H54 (cell line): ENCODE results near the gene NUDT22.

ENCODE experiments used
- DNase-seq: peaks from one replicate; pipeline ENCODE4 v3.0.0; 2011; ENCODE audit warnings: low spot score, mixed read lengths; ENCODE audit not compliant: insufficient read length
- FAIRE-seq: peaks from 3 replicates; lab custom pipeline; 2011; peaks lifted over from hg19 to GRCh38; lab: Jason Lieb, UNC
- POLR2A ChIP-seq: IDR thresholded peaks from 2 replicates; pipeline ENCODE4 v1.6.1; 2011; ENCODE audit warnings: low read depth, mild to moderate bottlenecking, low read length

Gene NUDT22

GRCh38 chr11:64265176-64266160 is 39.4 kb downstream of the NUDT22 start:
- DNase-seq (no peak), FAIRE-seq (no peak)
- no peak for TF ChIP-seq POLR2A

GRCh38 chr11:64266339-64266738 is 40.3 kb downstream of the NUDT22 start:
- DNase-seq (no peak), FAIRE-seq (no peak)
- no peak for TF ChIP-seq POLR2A

- no peak for TF ChIP-seq POLR2A
- FAIRE-seq (no peak), DNase-seq (no peak)
Measured at GRCh38 chr11:64267207-64267945, 41.3 kb downstream of the NUDT22 start.

- FAIRE-seq: no peak
- no peak for TF ChIP-seq POLR2A
Measured at GRCh38 chr11:64268025-64268892, 42.2 kb downstream of the NUDT22 start.

GRCh38 chr11:64268893-64269539 is 42.9 kb downstream of the NUDT22 start:
- DNase-seq: no peak
- TF ChIP-seq POLR2A: peak; percentile 30
- FAIRE-seq: no peak

More at GRCh38 chr11:64268025-64268892, 42.2 kb downstream of the NUDT22 start:
- no peak for DNase-seq

- FAIRE-seq: no peak
- DNase-seq: peak; percentile 84
- TF ChIP-seq POLR2A: 0 out of 2 replicates have a peak, but pooled peaks have one; percentile 27
Measured at GRCh38 chr11:64269540-64270220, 43.6 kb downstream of the NUDT22 start.

- FAIRE-seq (no peak), DNase-seq (no peak)
- no peak for TF ChIP-seq POLR2A
Measured at GRCh38 chr11:64275031-64275800, 49.1 kb downstream of the NUDT22 start.

GRCh38 chr11:64275841-64276240 is 49.8 kb downstream of the NUDT22 start:
- DNase-seq (no peak), FAIRE-seq (no peak)
- no peak for TF ChIP-seq POLR2A

GRCh38 chr11:64276653-64277431 is 50.8 kb downstream of the NUDT22 start:
- peak; percentile 91 for DNase-seq
- FAIRE-seq: peak; percentile 41
- TF ChIP-seq POLR2A: peak; percentile 28; the same call in 1 of the 2 replicates

GRCh38 chr11:64278576-64279190 is 52.6 kb downstream of the NUDT22 start:
- no peak for FAIRE-seq
- no peak for DNase-seq
- TF ChIP-seq POLR2A: no peak
